ENCODE measurements around the gene BICD1.

- TF ChIP-seq, protein P1, sequence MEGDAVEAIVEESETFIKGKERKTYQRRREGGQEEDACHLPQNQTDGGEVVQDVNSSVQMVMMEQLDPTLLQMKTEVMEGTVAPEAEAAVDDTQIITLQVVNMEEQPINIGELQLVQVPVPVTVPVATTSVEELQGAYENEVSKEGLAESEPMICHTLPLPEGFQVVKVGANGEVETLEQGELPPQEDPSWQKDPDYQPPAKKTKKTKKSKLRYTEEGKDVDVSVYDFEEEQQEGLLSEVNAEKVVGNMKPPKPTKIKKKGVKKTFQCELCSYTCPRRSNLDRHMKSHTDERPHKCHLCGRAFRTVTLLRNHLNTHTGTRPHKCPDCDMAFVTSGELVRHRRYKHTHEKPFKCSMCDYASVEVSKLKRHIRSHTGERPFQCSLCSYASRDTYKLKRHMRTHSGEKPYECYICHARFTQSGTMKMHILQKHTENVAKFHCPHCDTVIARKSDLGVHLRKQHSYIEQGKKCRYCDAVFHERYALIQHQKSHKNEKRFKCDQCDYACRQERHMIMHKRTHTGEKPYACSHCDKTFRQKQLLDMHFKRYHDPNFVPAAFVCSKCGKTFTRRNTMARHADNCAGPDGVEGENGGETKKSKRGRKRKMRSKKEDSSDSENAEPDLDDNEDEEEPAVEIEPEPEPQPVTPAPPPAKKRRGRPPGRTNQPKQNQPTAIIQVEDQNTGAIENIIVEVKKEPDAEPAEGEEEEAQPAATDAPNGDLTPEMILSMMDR (IDR thresholded peaks at IDR 0.05) = no peak
- TF ChIP-seq RAD21 (IDR thresholded peaks at IDR 0.05; ENCODE audit: low read length) (no peak), REST (IDR thresholded peaks at IDR 0.05; ENCODE audit: low read depth, low read length) (no peak)
Measured at GRCh38 chr12:32309811-32310736, 203.4 kb downstream of the BICD1 start.
